Measurements from ENCODE around the gene TBC1D17. TPM values are rescaled to one million over a fixed set of nuclear protein-coding genes. Genes with fewer than 3 reads are reported as not detected.
A peak's percentile ranks its signal among the peaks of the same experiment; 100 is the strongest.

The TBC1D17 gene
- total and polyA plus RNA-seq, 2 of the 13 experiments (the other 11 are each of a cell fraction or from before 2014, with no cell fraction given) = 9.7 to 16.9 TPM

DNA sequence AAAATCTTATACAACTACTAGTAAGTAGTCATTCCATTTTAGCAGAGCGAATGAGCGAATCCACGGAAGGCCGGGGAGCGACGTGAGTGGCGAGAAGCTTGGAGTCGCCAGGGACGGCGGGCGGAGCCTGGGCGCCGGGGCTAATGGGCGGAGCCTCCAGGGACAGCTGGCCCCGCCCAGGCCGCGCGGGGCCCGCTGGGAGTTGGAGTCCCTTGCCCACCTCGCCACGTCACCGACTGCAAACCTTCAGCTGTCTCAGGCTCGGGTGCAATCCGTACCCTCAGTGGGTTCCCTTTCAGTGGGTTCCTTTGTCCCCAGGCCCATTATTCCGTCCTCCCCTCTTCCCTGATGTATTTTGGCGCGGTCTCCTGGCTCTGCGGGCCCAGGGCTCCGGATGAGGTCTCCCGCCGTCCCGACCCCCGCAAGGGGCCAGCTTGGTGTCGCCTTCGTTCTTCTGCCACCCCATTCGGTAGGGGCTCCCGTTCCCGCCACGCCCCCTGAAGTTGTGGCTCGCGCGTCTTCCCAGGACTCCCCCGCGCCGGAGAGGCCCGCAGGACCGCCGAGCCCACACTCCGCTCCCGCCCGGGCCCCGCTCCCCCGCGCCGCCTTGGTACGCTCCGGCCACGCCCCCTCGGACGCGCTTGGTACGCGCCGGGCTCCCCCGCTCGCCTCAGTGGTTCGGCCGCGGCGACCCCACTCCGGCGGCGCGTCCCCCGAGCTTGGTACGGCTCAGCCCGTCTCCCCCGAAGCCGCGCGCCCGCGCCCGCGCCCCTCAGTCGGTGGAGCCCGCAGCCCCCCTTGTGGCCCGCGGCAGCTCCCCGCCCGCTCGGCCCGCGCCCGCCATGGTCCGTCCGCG is 26.8 kb upstream of the TBC1D17 start, which contains the start of gene PTOV1 (continued):
- TF ChIP-seq, protein P1, sequence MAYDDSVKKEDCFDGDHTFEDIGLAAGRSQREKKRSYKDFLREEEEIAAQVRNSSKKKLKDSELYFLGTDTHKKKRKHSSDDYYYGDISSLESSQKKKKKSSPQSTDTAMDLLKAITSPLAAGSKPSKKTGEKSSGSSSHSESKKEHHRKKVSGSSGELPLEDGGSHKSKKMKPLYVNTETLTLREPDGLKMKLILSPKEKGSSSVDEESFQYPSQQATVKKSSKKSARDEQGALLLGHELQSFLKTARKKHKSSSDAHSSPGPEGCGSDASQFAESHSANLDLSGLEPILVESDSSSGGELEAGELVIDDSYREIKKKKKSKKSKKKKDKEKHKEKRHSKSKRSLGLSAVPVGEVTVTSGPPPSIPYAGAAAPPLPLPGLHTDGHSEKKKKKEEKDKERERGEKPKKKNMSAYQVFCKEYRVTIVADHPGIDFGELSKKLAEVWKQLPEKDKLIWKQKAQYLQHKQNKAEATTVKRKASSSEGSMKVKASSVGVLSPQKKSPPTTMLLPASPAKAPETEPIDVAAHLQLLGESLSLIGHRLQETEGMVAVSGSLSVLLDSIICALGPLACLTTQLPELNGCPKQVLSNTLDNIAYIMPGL (CRISPR knock-in tag; IDR thresholded peaks at IDR 0.05; ENCODE audit: borderline replicate concordance in 1 of 2, low read depth in 1 of 2) = peak; percentile 37 to 70; a peak in 2 of 4 replicates
- no peak for TF ChIP-seq ZFP41 (CRISPR knock-in tag; IDR thresholded peaks at IDR 0.05; ENCODE audit: borderline replicate concordance)
- TF ChIP-seq ZNF501 (CRISPR knock-in tag; IDR thresholded peaks at IDR 0.05) = peak; percentile 47
- TF ChIP-seq, protein P2, sequence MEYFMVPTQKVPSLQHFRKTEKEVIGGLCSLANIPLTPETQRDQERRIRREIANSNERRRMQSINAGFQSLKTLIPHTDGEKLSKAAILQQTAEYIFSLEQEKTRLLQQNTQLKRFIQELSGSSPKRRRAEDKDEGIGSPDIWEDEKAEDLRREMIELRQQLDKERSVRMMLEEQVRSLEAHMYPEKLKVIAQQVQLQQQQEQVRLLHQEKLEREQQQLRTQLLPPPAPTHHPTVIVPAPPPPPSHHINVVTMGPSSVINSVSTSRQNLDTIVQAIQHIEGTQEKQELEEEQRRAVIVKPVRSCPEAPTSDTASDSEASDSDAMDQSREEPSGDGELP (IDR thresholded peaks at IDR 0.05; ENCODE audit: borderline replicate concordance, low read depth) = peak; percentile 80; the same call in 1 of the 2 replicates
- no peak for TF ChIP-seq ZNF441 (CRISPR knock-in tag; IDR thresholded peaks at IDR 0.05; ENCODE audit: borderline replicate concordance)
- no peak for TF ChIP-seq CCAR2 (optimal IDR thresholded peaks at IDR 0.05; ENCODE audit: low read depth, low read length)
- TF ChIP-seq ZBTB8A (CRISPR knock-in tag; IDR thresholded peaks at IDR 0.05; ENCODE audit: borderline replicate concordance, low read depth) = no peak
- no peak for TF ChIP-seq ZNF660 (CRISPR knock-in tag; IDR thresholded peaks at IDR 0.05; ENCODE audit: borderline replicate concordance, low read depth)
- peak; percentile 88 for TF ChIP-seq RBFOX2 (IDR thresholded peaks at IDR 0.05; ENCODE audit: low read depth, low read length)
- TF ChIP-seq KDM5A (IDR thresholded peaks at IDR 0.05; ENCODE audit: borderline replicate concordance, low read length) = peak; percentile 54; the same call in 1 of the 2 replicates
- TF ChIP-seq SIN3B (IDR thresholded peaks at IDR 0.05; ENCODE audit: low read length) = no peak
- TF ChIP-seq FOSL2 (CRISPR knock-in tag; IDR thresholded peaks at IDR 0.05) = peak; percentile 52; the same call in 1 of the 2 replicates
- TF ChIP-seq LRRFIP1 (CRISPR knock-in tag; conservative IDR thresholded peaks at IDR 0.05) = no peak
- no peak for TF ChIP-seq NR3C1 (CRISPR knock-in tag; IDR thresholded peaks at IDR 0.05)
- no peak for TF ChIP-seq HOMEZ (CRISPR knock-in tag; IDR thresholded peaks at IDR 0.05; ENCODE audit: low read depth)
